SKM-1 (cell line): Measurements from ENCODE around the gene LUM.
"Not testable (repeated sequence)": the region's sequence is repeated elsewhere in the genome, so short reads cannot be mapped to it uniquely, and the experiment has no call there.

Experiments
- DNase-seq: peaks from one replicate; lab custom pipeline; 2025; ENCODE audit not compliant: unreplicated experiment; lab: John Stamatoyannopoulos, UW

LUM gene

DNA sequence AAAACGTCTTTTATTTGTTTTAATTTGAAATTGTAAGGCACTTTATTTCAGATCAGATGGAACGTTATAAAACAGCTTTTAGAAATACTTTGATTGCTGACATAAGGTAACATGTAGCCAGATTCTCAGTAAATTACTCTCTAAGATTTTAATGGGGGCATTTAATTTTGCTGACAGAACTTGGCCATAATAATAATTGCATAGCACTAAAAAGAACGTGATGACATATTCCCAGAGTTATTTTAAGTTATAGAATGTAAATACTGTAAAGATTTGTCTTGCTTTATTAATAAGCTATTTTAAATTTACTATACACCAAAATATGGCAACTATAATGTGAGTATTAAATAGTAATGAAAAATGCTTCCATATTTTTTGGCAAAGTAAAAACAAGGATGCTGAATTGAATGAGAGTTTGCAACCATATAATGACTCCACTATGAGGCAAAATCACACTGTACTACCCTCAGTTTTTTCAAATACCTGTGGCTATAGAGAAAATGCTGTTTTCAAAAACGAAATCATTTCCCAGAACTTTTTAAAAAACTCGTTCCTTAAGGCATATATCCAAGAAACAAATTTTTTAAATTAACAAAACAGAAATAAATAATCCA lies 876 bp downstream of the LUM start:
- no peak for DNase-seq

DNA sequence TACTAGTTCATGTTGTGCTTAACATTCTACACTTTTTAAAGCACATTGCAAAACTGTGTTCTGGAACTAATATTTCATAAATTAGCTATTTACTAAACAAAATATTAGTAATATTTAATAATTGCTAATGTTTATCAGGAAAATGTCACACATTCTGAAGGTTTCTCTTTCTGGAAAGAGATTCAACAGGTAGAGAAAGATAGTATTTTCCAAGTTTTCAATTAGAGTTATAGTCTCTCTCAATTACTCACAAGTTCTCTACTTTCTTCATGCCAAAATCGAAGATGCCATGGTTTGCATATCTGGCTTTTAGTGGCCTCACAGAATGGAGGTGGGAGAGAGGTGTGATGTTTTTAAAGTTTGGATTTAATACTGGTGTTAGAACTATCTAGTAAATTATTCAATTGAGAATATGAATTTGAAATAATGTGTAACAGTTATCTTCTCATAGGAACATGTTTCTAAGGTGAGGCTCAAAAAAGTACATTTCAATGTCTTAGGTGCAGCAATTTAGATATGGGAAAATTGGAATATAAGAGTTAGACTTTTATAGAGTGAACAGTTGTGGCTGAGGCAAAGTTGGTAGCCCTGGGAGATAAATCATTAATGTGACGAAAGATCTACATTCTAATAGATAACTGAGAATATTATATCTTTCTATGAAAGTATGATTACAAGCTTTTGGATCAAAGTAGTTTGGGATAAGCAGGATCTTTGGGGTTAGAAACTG lies 1.5 kb downstream of the LUM start:
- DNase-seq: no peak

- no peak for DNase-seq
Observed at GRCh38 chr12:91109148-91109564, 2.1 kb downstream of the LUM start.

GRCh38 chr12:91108196-91108755 lies 3.0 kb downstream of the LUM start:
- no peak for DNase-seq

DNA sequence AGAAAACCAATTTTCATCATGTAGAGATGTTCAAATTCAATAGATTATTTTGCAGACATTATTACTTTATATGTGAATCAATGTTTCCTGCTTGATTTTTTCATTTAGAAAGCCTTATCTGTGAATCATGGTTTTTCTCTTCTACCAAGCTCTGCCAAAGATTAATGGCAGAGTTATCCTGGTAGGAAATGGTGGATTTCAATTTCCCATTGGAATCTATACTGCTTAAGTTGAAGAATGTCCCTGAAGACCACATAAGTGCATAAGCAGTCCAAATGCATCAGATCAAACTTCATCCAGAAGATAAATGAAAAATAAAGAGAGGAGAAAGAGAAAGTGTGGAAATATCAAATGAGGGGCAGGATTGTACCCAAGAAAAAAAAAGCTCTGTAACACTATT lies 5.0 kb downstream of the LUM start:
- DNase-seq: no peak

- DNase-seq: no peak
Observed at GRCh38 chr12:91105807-91106206, 5.5 kb downstream of the LUM start.

GRCh38 chr12:91104812-91105466 lies 6.4 kb downstream of the LUM start:
- DNase-seq: no peak

GRCh38 chr12:91103624-91104023 lies 7.7 kb downstream of the LUM start:
- no peak for DNase-seq

DNA sequence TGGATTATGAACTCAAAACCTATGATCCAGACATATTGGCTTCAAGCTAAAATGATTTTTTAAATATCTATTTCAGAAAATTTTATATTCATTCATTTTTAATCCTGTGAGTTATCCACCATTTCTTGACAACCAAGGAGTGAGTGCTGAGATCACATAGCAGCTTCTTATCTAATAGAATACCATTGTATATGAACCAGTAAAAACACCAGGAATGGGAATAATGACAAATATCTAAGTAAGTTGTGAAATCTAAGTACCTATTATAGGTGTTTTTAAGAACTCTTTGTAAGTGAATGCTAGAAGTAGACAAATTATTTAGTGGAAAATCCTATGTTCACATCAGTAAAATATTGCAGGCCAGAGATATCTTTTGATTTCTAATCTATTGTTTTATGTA lies 8.2 kb downstream of the LUM start:
- DNase-seq: no peak

DNA sequence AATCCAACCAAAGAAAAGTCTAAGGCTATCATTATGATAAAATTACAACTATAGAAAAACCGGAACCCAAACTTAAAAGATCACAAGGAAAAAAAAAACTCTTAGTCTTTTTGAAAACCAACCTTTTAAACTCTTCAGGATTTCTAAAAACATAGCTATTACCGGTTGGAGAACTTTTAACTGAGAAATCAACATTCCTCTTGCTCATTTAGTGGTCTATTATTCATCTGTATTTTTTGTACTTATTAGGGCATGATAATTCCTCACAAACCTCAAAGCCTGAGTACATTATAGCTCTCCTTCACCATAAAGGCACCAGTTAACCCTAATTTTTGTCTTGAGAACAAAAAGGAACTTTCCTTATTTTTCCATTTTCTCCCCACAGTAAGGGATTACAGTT lies 10.4 kb downstream of the LUM start:
- DNase-seq: no peak

- no peak for DNase-seq
Observed at GRCh38 chr12:91099836-91100235, 11.5 kb downstream of the LUM start.

DNA sequence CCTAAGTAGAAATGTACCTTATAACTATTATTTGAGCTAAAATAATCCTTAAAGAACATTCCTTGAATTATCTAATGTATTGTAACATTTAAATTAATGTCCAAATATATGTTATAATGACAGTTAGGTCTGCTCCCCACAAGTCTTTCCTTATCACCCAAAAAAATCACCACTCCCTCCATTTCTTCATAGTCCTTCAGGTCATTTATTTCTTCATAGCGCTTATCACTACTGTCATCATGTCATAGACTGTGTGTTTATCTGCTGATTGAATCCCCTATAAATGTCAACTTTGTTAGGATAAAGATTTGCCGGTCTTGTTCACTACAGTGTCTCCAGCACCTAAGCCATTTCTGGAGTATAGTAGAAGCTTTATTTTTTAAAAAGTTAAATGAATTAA lies 12.0 kb downstream of the LUM start:
- DNase-seq: no peak

DNA sequence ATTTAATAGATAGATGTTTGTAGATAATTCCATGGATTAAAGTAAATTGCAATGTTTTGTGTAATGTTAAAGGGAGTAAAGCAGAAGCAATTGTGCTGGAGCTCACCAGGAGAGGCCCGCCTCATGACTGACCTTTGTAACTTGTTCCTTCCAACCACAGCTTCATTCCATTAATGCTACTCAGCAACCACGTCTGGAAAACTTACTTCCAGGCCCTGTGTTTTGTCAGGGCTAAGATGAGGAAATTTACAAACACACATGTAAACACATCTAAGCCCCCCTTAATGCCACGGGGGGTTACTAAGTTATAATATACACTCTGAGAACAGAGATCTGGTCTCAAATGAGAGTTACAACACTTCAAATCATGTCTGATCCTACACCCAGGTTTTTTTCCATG lies 12.4 kb downstream of the LUM start:
- DNase-seq: no peak

GRCh38 chr12:91098461-91098860 lies 12.8 kb downstream of the LUM start:
- DNase-seq: no peak

GRCh38 chr12:91094957-91095356 lies 16.3 kb downstream of the LUM start:
- DNase-seq: no peak

- DNase-seq: no peak
Observed at GRCh38 chr12:91094032-91094662, 17.1 kb downstream of the LUM start.

- no peak for DNase-seq
Observed at GRCh38 chr12:91093341-91093740, 18.0 kb downstream of the LUM start.

- no peak for DNase-seq
Observed at GRCh38 chr12:91091916-91092715, 19.2 kb downstream of the LUM start.

- DNase-seq: not testable (repeated sequence)
Observed at GRCh38 chr12:91089953-91090352, 21.3 kb downstream of the LUM start.

DNA sequence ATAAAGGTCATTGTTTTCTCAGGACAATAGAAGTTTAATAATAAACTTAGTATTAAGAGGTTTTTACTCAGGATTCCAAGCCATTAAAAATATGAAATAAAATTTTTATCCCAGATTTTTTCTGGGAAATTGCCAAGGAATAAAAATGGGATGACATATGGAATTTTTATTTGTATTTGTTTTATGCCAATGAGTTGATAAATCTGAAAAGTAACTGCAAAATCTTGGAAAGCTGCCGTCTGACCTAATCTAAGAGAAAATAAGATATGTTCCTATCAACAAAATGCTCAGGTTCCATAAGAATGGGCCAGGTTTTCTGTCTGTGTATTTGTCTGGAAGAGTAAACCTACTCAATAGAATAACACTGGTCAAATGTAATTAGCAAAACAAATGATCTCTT lies 31.3 kb downstream of the LUM start:
- no peak for DNase-seq

GRCh38 chr12:91078501-91078900 lies 32.8 kb downstream of the LUM start:
- DNase-seq: no peak
